Aortic smooth muscle cell (primary cell): ENCODE measurements around the gene ZNF165. TPM values are rescaled to one million over a fixed set of nuclear protein-coding genes. Genes with fewer than 3 reads are reported as not detected.

Source experiments
- total RNA-seq: library from RNA; depleted of rRNA; stranded (reverse); fragments of >200 nt; gene quantifications from 2 replicates; pipeline ENCODE4 v1.2.3, GENCODE V29; 2014

The ZNF165 gene
- 0.26 and 0.44 TPM in 2 replicates for total RNA-seq

DNA sequence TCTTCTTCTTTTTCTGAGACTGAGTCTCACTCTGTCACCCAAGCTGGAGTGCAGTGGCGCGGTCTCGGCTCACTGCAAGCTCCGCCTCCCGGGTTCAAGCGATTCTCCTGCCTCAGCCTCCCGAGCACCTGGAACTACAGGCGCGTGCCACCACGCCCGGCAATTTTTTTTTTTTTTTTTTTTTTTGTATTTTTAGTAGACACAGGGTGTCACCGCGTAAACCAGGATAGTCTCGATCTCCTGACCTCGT lies at the start of gene ZNF165:
Gene ZNF165, plus strand, starts transcription at position 188 of the 250 bp plus-strand sequence. CDS start 4,913 bp downstream, outside the sequence.

DNA sequence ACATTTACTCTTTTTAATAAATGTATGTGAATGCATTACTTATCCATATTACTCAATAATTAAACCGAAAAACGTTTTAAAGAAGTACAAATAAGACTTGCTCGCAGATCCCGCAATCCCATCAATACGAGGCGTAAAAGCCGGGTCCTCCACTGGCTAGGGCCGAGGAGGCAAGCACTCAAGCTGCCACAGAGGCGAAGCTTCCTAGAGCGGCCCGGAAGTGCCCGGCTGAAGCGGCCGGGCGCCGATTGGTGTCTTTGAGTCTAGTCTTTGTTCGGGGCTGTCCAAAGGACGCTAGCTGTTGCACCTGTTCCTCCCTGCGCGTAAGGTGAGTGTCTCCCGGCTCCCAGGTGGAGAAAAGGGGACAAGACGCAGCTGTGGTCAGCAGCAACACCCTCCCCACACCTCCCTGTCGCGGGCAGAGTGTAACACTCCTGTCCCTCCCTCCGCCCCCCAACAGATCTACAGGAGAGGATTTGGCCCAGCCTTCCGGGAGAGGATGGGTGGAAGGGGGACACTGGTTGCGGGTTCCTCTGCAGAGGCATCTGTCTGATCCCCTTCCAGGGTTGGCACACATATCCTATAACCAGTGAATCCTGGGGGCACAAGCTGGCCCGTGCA lies 44.1 kb downstream of the ZNF165 start, which contains the start of gene ZSCAN16:
Gene ZSCAN16, plus strand, starts transcription at position 260 of the 621 bp plus-strand sequence. CDS start 835 bp downstream, outside the sequence.

Other genes starting within 250 kb of the ZNF165 start
- gene OR2B2, start 168.2 kb upstream of the ZNF165 start, total RNA-seq = not detected in 2 replicates
- not detected in 2 replicates for gene OR2B6, start 123.3 kb upstream of the ZNF165 start, total RNA-seq
- gene ZSCAN16, start 44.0 kb downstream of the ZNF165 start, total RNA-seq = 3.5 and 4.1 TPM in 2 replicates
- gene ZKSCAN8, start 61.3 kb downstream of the ZNF165 start, total RNA-seq = 11.2 and 14.3 TPM in 2 replicates
- gene ZSCAN9, start 144.7 kb downstream of the ZNF165 start, total RNA-seq = 8.1 and 10.3 TPM in 2 replicates
- gene ZKSCAN4, start 171.7 kb downstream of the ZNF165 start, total RNA-seq = 4.8 and 5.7 TPM in 2 replicates
- 1.9 and 2.4 TPM in 2 replicates for gene NKAPL, start 178.7 kb downstream of the ZNF165 start, total RNA-seq
- 17.4 and 21.5 TPM in 2 replicates for gene ZSCAN26, start 186.6 kb downstream of the ZNF165 start, total RNA-seq
- gene PGBD1, start 201.0 kb downstream of the ZNF165 start, total RNA-seq = 4.1 and 5.0 TPM in 2 replicates